Measurements from ENCODE around the gene BMP2K.

Gene BMP2K

GRCh38 chr4:78763763-78764387 is 12.3 kb upstream of the BMP2K start:
- no peak overlapping the region for H3K27ac ChIP-seq (ENCODE audit: low read length, poor library complexity, severe bottlenecking)
- H3K36me3 ChIP-seq (ENCODE audit: control insufficient read depth in 1 of 2, insufficient read depth in 2 of 2, low read depth in 1 of 2, low read length in 2 of 2), result no peaks in the 10 kb centered on the region
- DNase-seq, result no peak
- no peak overlapping the region for H3K23ac ChIP-seq (ENCODE audit: low read length in 2 of 2)
- no peak overlapping the region for H3K14ac ChIP-seq (ENCODE audit: low read length in 2 of 2)
- H3K9ac ChIP-seq (ENCODE audit: low read length), result no peak overlapping the region
- H4K8ac ChIP-seq (ENCODE audit: low read length), result no peak overlapping the region
- H3K79me1 ChIP-seq (replicated peaks; ENCODE audit: low read length, poor library complexity, severe bottlenecking), result no peaks in the 10 kb centered on the region
- no peak overlapping the region for H3K4me2 ChIP-seq (ENCODE audit: low read length, poor library complexity, severe bottlenecking)
- no peak overlapping the region for H4K91ac ChIP-seq (ENCODE audit: low read length)
- no peak overlapping the region for H3K4ac ChIP-seq (ENCODE audit: low read depth in 1 of 2, low read length in 2 of 2)
- H2BK12ac ChIP-seq (ENCODE audit: low read length in 2 of 2), result no peak overlapping the region
- 100% methylated on average over 3 of the region's 3 CpGs for WGBS
- H2BK5ac ChIP-seq (ENCODE audit: low read depth, low read length, poor library complexity, severe bottlenecking), result no peak overlapping the region
- no peak overlapping the region for H2BK120ac ChIP-seq (ENCODE audit: low read depth, low read length)
- no peak overlapping the region for H2BK15ac ChIP-seq (ENCODE audit: low read depth, poor library complexity, severe bottlenecking)
- no peaks in the 10 kb centered on the region for H3K4me1 ChIP-seq (ENCODE audit: control insufficient read depth, insufficient read depth, low read depth, low read length)
- H3K4me3 ChIP-seq (ENCODE audit: insufficient read depth in 1 of 2, low read depth in 1 of 2, low read length in 2 of 2), result no peak overlapping the region
- no peak overlapping the region for H2AFZ ChIP-seq (ENCODE audit: low read depth, low read length)
- no peaks in the 10 kb centered on the region for H3K9me3 ChIP-seq (ENCODE audit: control insufficient read depth, low read length)
- no peaks in the 10 kb centered on the region for H3K27me3 ChIP-seq (ENCODE audit: control insufficient read depth in 1 of 2, insufficient read depth in 1 of 2, low read length in 2 of 2)
- H2AK5ac ChIP-seq (ENCODE audit: low read length, severe bottlenecking), result no peak overlapping the region
- H3K18ac ChIP-seq (ENCODE audit: low read depth in 1 of 2, low read length in 2 of 2), result no peak overlapping the region

- Histone ChIP-seq H3K9me3 (ENCODE audit: control insufficient read depth, low read length) (no peaks in the 10 kb centered on the region), H3K4me2 (ENCODE audit: low read length, poor library complexity, severe bottlenecking) (no peak overlapping the region), H3K27ac (ENCODE audit: low read length, poor library complexity, severe bottlenecking) (no peak overlapping the region), H3K4me1 (ENCODE audit: control insufficient read depth, insufficient read depth, low read depth, low read length) (no peaks in the 10 kb centered on the region), H3K4ac (ENCODE audit: low read depth in 1 of 2, low read length in 2 of 2) (no peak overlapping the region), H2AK5ac (ENCODE audit: low read length, severe bottlenecking) (no peak overlapping the region), H2BK120ac (ENCODE audit: low read depth, low read length) (no peak overlapping the region), H3K23ac (ENCODE audit: low read length in 2 of 2) (no peak overlapping the region), H3K27me3 (ENCODE audit: control insufficient read depth in 1 of 2, insufficient read depth in 1 of 2, low read length in 2 of 2) (no peaks in the 10 kb centered on the region), H3K4me3 (ENCODE audit: insufficient read depth in 1 of 2, low read depth in 1 of 2, low read length in 2 of 2) (no peak overlapping the region), H2AFZ (ENCODE audit: low read depth, low read length) (no peak overlapping the region), H2BK12ac (ENCODE audit: low read length in 2 of 2) (no peak overlapping the region), H2BK5ac (ENCODE audit: low read depth, low read length, poor library complexity, severe bottlenecking) (no peak overlapping the region), H3K36me3 (ENCODE audit: control insufficient read depth in 1 of 2, insufficient read depth in 2 of 2, low read depth in 1 of 2, low read length in 2 of 2) (no peaks in the 10 kb centered on the region), H4K8ac (ENCODE audit: low read length) (no peak overlapping the region), H3K9ac (ENCODE audit: low read length) (no peak overlapping the region), H2BK15ac (ENCODE audit: low read depth, poor library complexity, severe bottlenecking) (no peak overlapping the region), H3K14ac (ENCODE audit: low read length in 2 of 2) (no peak overlapping the region), H3K18ac (ENCODE audit: low read depth in 1 of 2, low read length in 2 of 2) (no peak overlapping the region), H4K91ac (ENCODE audit: low read length) (no peak overlapping the region), H3K79me1 (replicated peaks; ENCODE audit: low read length, poor library complexity, severe bottlenecking) (no peaks in the 10 kb centered on the region)
- peak; percentile 39 for DNase-seq
Measured at GRCh38 chr4:78764498-78764961, 11.6 kb upstream of the BMP2K start.

- DNase-seq, result no peak
- Histone ChIP-seq H2BK12ac (ENCODE audit: low read length in 2 of 2) (no peak overlapping the region), H3K9ac (ENCODE audit: low read length) (peak overlapping the region; percentile 17), H3K23ac (ENCODE audit: low read length in 2 of 2) (no peak overlapping the region), H3K27ac (ENCODE audit: low read length, poor library complexity, severe bottlenecking) (no peak overlapping the region), H3K4me2 (ENCODE audit: low read length, poor library complexity, severe bottlenecking) (no peak overlapping the region), H3K36me3 (ENCODE audit: control insufficient read depth in 1 of 2, insufficient read depth in 2 of 2, low read depth in 1 of 2, low read length in 2 of 2) (no peaks in the 10 kb centered on the region), H2AK5ac (ENCODE audit: low read length, severe bottlenecking) (no peak overlapping the region), H2AFZ (ENCODE audit: low read depth, low read length) (no peak overlapping the region), H3K4me3 (ENCODE audit: insufficient read depth in 1 of 2, low read depth in 1 of 2, low read length in 2 of 2) (no peak overlapping the region), H4K91ac (ENCODE audit: low read length) (no peak overlapping the region), H3K4me1 (ENCODE audit: control insufficient read depth, insufficient read depth, low read depth, low read length) (no peaks in the 10 kb centered on the region), H2BK15ac (ENCODE audit: low read depth, poor library complexity, severe bottlenecking) (no peak overlapping the region), H3K79me1 (replicated peaks; ENCODE audit: low read length, poor library complexity, severe bottlenecking) (no peaks in the 10 kb centered on the region), H3K9me3 (ENCODE audit: control insufficient read depth, low read length) (no peaks in the 10 kb centered on the region), H3K14ac (ENCODE audit: low read length in 2 of 2) (no peak overlapping the region), H4K8ac (ENCODE audit: low read length) (no peak overlapping the region), H3K18ac (ENCODE audit: low read depth in 1 of 2, low read length in 2 of 2) (no peak overlapping the region), H3K4ac (ENCODE audit: low read depth in 1 of 2, low read length in 2 of 2) (no peak overlapping the region), H2BK120ac (ENCODE audit: low read depth, low read length) (no peak overlapping the region), H3K27me3 (ENCODE audit: control insufficient read depth in 1 of 2, insufficient read depth in 1 of 2, low read length in 2 of 2) (no peaks in the 10 kb centered on the region), H2BK5ac (ENCODE audit: low read depth, low read length, poor library complexity, severe bottlenecking) (no peak overlapping the region)
- 50% methylated on average over 1 of the region's 1 CpG for WGBS
Measured at GRCh38 chr4:78765432-78766006, 10.6 kb upstream of the BMP2K start.

- Histone ChIP-seq H3K4me3 (ENCODE audit: insufficient read depth in 1 of 2, low read depth in 1 of 2, low read length in 2 of 2) (no peak overlapping the region), H3K9me3 (ENCODE audit: control insufficient read depth, low read length) (no peaks in the 10 kb centered on the region), H2BK15ac (ENCODE audit: low read depth, poor library complexity, severe bottlenecking) (no peak overlapping the region), H3K79me1 (replicated peaks; ENCODE audit: low read length, poor library complexity, severe bottlenecking) (no peaks in the 10 kb centered on the region), H3K23ac (ENCODE audit: low read length in 2 of 2) (no peak overlapping the region), H2BK120ac (ENCODE audit: low read depth, low read length) (no peak overlapping the region), H2AFZ (ENCODE audit: low read depth, low read length) (no peak overlapping the region), H3K14ac (ENCODE audit: low read length in 2 of 2) (no peak overlapping the region), H3K27ac (ENCODE audit: low read length, poor library complexity, severe bottlenecking) (no peak overlapping the region), H3K4ac (ENCODE audit: low read depth in 1 of 2, low read length in 2 of 2) (no peak overlapping the region), H4K91ac (ENCODE audit: low read length) (no peak overlapping the region), H3K18ac (ENCODE audit: low read depth in 1 of 2, low read length in 2 of 2) (no peak overlapping the region), H4K8ac (ENCODE audit: low read length) (no peak overlapping the region), H2BK5ac (ENCODE audit: low read depth, low read length, poor library complexity, severe bottlenecking) (no peak overlapping the region), H3K36me3 (ENCODE audit: control insufficient read depth in 1 of 2, insufficient read depth in 2 of 2, low read depth in 1 of 2, low read length in 2 of 2) (no peaks in the 10 kb centered on the region), H3K4me1 (ENCODE audit: control insufficient read depth, insufficient read depth, low read depth, low read length) (no peaks in the 10 kb centered on the region), H3K27me3 (ENCODE audit: control insufficient read depth in 1 of 2, insufficient read depth in 1 of 2, low read length in 2 of 2) (no peaks in the 10 kb centered on the region), H2AK5ac (ENCODE audit: low read length, severe bottlenecking) (no peak overlapping the region), H3K9ac (ENCODE audit: low read length) (peak overlapping the region; percentile 17), H2BK12ac (ENCODE audit: low read length in 2 of 2) (no peak overlapping the region), H3K4me2 (ENCODE audit: low read length, poor library complexity, severe bottlenecking) (no peak overlapping the region)
- WGBS, result 77% methylated on average over 2 of the region's 3 CpGs
- no peak for DNase-seq
Measured at GRCh38 chr4:78766026-78766425, 10.1 kb upstream of the BMP2K start.
